H1 (cell line): ENCODE data around the gene MYO1D.

ENCODE experiments used
- CEBPB ChIP-seq: IDR thresholded peaks from 2 replicates; pipeline ENCODE4 v1.6.1; 2012; ENCODE audit warnings: low read depth, low read length
- EZH2 ChIP-seq: fragments of 200-600 bp; sonication (generic); IDR thresholded peaks from 2 replicates; pipeline ENCODE4 v1.7.1; 2012; ENCODE audit warnings: low read depth, mild to moderate bottlenecking, moderate library complexity, low read length, inconsistent platforms; ENCODE audit not compliant: severe bottlenecking
- HDAC2 ChIP-seq, 2 experiments: fragments of 300-600 bp in 1 of 2; sonication (generic) in 1 of 2; IDR thresholded peaks; 2 replicates each; pipeline ENCODE4 v1.6.1; 2011 to 2012; ENCODE audit warnings: low read depth in 2 of 2, low read length in 2 of 2, mild to moderate bottlenecking in 2 of 2, moderate library complexity in 2 of 2, borderline replicate concordance in 1 of 2, inconsistent platforms in 1 of 2
- POLR2AphosphoS5 ChIP-seq: IDR thresholded peaks from 2 replicates; pipeline ENCODE4 v1.6.1; 2011; ENCODE audit warnings: low read depth, low read length
- RFX5 ChIP-seq: IDR thresholded peaks from 2 replicates; pipeline ENCODE4 v1.6.1; 2011; ENCODE audit warnings: low read depth, low read length, improper control_type of control experiment, borderline replicate concordance
- TAF7 ChIP-seq: optimal IDR thresholded peaks from 2 replicates; pipeline ENCODE3; 2011; ENCODE audit warnings: low read depth, mild to moderate bottlenecking, inconsistent platforms, low read length, moderate library complexity, borderline replicate concordance
- TCF12 ChIP-seq: IDR thresholded peaks from 2 replicates; pipeline ENCODE4 v1.6.1; 2011; ENCODE audit warnings: low read depth, mild to moderate bottlenecking, low read length
- TEAD4 ChIP-seq: IDR thresholded peaks from 2 replicates; pipeline ENCODE4 v1.6.1; 2012; ENCODE audit warnings: low read depth, low read length, inconsistent platforms, mixed read lengths
- YY1 ChIP-seq: IDR thresholded peaks from 2 replicates; pipeline ENCODE4 v1.6.1; 2011; ENCODE audit warnings: low read depth, mild to moderate bottlenecking, low read length
- TF ChIP-seq, protein P1 (sequence below), 3 experiments: IDR thresholded peaks; 1 replicate in 2 of 3; 2 replicates in 1 of 3; pipeline versions ENCODE4 v1.5.1 to v1.6.1; 2011; ENCODE audit warnings: low read length in 3 of 3, mild to moderate bottlenecking in 3 of 3, inconsistent platforms in 2 of 3, low read depth in 1 of 3, moderate library complexity in 1 of 3; ENCODE audit not compliant: insufficient read depth in 1 of 3; ENCODE audit errors: control extremely low read depth in 1 of 3

DNA sequence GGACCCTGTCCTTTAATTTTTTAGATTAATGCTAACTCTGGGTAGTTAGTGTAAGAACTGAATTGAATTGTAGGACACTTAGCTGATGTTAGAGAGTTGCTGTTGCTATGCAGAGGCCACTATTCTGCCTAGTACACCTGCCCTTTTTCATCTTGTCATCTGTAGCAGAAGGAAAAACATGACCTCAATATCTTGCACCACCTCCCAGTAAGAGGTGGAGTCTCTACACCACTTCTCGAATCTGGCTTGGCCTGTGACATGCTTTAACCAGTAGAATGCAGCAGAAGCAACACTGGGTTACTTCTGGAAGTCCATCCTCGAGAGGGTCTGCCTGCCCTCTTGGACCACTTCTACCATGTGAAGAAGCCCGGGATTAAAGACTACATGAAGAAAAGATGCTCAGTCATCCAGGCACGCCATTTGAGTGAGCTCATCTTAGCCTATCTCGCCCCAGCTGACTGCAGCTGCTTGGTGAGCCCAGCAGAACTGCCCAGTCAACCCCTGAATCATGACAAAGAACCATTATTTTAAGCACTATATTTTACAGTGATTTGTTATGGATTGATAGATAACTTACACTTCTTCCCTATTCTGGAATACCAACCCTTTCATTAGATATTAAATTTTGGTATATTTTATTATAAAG is 153.5 kb downstream of the MYO1D start:
- TF ChIP-seq POLR2AphosphoS5 (no peak), EZH2 (no peak), CEBPB (no peak), TCF12 (no peak), TAF7 (no peak), TEAD4 (no peak), RFX5 (no peak), HDAC2 (IDR thresholded peaks at IDR 0.05; ENCODE audit: borderline replicate concordance in 1 of 2, low read depth in 2 of 2, low read length in 2 of 2) (no peak), YY1 (no peak)
- TF ChIP-seq, protein P1, sequence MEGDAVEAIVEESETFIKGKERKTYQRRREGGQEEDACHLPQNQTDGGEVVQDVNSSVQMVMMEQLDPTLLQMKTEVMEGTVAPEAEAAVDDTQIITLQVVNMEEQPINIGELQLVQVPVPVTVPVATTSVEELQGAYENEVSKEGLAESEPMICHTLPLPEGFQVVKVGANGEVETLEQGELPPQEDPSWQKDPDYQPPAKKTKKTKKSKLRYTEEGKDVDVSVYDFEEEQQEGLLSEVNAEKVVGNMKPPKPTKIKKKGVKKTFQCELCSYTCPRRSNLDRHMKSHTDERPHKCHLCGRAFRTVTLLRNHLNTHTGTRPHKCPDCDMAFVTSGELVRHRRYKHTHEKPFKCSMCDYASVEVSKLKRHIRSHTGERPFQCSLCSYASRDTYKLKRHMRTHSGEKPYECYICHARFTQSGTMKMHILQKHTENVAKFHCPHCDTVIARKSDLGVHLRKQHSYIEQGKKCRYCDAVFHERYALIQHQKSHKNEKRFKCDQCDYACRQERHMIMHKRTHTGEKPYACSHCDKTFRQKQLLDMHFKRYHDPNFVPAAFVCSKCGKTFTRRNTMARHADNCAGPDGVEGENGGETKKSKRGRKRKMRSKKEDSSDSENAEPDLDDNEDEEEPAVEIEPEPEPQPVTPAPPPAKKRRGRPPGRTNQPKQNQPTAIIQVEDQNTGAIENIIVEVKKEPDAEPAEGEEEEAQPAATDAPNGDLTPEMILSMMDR (IDR thresholded peaks at IDR 0.05; ENCODE audit: control extremely low read depth in 1 of 3, insufficient read depth in 1 of 3, low read depth in 1 of 3, low read length in 3 of 3): no peak
